Fibroblast of the aortic adventitia (primary cell): Measurements from ENCODE around the gene TUBGCP2. TPM values are rescaled to one million over a fixed set of nuclear protein-coding genes. Genes with fewer than 3 reads are reported as not detected.

ENCODE experiments used
- DNase-seq: peaks from one replicate; pipeline ENCODE4 v3.0.0-alpha.2; 2010; ENCODE audit warnings: low read depth
- H3K4me3 ChIP-seq: 2 replicates; pipeline ENCODE4 v1.5.1; 2011; ENCODE audit warnings: low read depth, mild to moderate bottlenecking, control low read depth, low read length, moderate library complexity
- total RNA-seq: library from RNA; depleted of rRNA; stranded (reverse); fragments of >200 nt; gene quantifications from 2 replicates; pipeline ENCODE4 v1.2.3, GENCODE V29; 2012; ENCODE audit warnings: low replicate concordance
- TF ChIP-seq, protein P1 (sequence below): IDR thresholded peaks from 2 replicates; pipeline ENCODE4 v1.5.1; 2011; ENCODE audit warnings: mild to moderate bottlenecking, low read length, control low read depth, inconsistent platforms; ENCODE audit not compliant: insufficient read depth

TUBGCP2 gene
- total RNA-seq, 1 donor: 72.8 TPM

GRCh38 chr10:133353988-133354605 is 45.4 kb upstream of the TUBGCP2 start:
- H3K4me3 ChIP-seq: no peak overlapping the region
- DNase-seq: no peak
- TF ChIP-seq, protein P1, sequence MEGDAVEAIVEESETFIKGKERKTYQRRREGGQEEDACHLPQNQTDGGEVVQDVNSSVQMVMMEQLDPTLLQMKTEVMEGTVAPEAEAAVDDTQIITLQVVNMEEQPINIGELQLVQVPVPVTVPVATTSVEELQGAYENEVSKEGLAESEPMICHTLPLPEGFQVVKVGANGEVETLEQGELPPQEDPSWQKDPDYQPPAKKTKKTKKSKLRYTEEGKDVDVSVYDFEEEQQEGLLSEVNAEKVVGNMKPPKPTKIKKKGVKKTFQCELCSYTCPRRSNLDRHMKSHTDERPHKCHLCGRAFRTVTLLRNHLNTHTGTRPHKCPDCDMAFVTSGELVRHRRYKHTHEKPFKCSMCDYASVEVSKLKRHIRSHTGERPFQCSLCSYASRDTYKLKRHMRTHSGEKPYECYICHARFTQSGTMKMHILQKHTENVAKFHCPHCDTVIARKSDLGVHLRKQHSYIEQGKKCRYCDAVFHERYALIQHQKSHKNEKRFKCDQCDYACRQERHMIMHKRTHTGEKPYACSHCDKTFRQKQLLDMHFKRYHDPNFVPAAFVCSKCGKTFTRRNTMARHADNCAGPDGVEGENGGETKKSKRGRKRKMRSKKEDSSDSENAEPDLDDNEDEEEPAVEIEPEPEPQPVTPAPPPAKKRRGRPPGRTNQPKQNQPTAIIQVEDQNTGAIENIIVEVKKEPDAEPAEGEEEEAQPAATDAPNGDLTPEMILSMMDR: no peak

DNA sequence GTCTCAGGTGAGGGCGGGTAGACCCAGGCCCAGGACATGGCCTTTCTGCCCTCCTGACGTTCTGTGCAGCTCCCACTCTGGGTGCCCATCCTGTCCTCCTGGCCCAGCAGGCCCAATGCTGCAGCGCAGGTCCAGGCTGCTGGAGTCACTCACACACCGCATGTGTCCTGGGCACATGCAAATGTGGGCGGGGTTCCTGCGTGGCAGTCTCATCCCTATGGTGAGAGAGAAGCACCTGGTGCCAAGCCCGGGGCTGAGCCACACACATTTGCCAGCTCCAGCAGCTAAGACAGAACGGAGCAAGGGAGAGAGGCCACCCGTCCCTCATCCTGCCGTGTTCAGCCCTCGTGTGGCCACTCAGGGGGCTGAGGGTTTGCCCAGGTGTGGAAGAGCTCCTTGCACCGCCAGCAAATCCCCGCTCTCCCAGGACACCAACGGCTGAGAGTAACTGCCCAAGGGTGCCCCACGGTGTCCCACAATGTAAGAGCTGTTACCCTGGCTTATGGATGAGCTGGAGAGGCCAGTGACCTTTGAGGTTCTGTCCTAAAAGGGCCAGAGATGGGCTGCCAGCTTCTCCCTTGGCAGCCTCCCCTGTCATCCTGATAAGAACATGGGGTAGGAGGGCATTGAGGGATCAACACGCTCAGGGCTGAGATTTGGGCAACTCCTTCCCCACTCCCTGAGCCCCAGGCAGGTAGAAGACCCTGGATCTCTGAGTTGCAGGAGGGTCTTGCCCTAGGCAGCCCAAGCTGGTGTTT is 44.7 kb upstream of the TUBGCP2 start:
- H3K4me3 ChIP-seq: no peak overlapping the region
- TF ChIP-seq, protein P1: no peak
- no peak for DNase-seq

DNA sequence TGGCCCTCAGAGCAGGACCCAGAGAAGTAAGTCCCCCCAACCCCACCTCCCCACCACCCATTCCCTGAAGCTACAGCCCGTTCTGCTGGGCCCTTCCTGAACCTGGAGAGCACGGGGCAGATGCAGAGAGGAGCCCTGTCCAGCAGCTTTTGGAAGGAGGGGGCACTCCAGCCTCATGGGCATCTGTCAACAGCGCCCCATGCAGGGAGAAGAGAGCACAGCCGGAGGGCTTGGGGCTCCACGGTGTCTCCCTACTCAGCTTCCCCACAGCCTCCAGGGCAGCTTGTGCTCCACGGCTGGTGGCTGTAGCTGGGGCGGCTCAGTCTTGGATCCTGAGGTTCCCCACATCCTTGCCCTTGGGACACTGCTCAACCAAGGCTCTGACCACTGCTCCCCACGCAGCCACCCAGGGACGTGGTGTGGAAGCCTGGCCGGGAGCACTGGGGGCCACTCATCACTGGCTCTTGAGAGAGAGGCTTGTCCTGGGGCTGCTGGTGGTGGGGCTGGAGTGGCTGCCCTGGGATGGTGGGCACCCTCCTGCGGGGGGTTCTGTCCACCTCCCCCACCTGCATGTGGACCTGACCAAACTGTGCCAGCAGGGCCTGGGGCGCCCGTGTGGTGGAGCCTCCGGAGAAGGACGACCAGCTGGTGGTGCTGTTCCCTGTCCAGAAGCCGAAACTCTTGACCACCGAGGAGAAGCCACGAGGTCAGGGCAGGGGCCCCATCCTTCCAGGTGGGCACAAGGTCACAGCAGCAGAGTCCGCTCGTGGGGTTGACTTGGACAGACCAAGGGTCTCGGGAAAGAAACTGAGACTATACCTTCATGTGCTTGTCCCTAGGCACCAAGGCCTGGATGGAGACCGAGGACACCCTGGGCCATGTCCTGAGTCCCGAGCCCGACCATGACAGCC is 43.0 kb upstream of the TUBGCP2 start:
- TF ChIP-seq, protein P1: no peak
- no peak overlapping the region for H3K4me3 ChIP-seq
- no peak for DNase-seq

DNA sequence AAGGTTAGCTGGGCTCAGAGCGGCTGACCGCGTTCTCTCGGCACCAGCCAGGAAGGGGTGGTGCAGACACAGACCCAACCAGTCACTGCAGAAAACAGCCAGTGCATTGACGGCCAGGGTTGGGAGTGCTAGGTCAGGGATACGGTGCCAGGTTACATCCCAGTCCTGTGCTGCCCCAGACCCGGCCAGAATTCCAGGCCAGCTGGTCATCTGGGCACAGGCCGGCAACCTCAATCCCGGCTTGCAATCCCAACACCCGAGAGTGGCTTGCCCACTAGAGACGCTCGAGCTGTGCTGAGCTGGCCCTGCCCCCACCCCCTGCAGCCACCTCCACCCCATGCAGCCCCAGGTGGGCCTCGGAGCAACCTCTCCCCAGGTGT is 42.3 kb upstream of the TUBGCP2 start:
- TF ChIP-seq, protein P1: no peak
- no peak overlapping the region for H3K4me3 ChIP-seq
- no peak for DNase-seq

DNA sequence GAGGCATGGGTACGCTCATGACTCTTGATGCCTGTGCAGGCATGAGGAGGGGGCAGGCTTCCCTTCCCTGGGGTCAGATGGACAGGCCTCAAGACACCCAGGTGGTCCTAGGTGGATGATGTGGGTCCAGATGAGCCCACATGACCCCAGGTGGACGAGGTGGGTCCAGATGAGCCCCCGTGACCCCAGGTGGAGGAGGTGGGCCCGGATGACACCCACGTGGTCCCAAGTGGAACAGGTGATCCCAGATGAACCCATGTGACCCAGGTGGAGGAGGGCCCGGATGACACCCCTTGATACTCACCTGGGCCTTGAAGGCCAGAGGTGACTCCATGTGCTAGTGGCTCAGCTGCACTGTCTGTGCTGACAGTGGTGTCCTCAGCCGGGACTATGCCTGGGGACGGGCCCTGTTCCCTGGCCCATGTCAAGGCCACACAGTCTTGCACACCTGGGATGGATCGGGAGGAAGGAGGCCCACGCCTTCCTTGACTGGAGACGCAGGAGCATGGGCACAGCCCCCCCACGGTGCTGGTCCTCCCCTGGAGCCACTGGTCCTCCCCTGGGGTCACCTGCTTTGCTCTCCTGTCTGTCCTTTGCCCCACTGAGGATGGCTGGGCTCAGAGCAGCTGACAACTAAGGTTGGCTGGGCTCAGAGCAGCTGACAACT is 41.7 kb upstream of the TUBGCP2 start:
- no peak overlapping the region for H3K4me3 ChIP-seq
- no peak for DNase-seq
- TF ChIP-seq, protein P1: no peak

DNA sequence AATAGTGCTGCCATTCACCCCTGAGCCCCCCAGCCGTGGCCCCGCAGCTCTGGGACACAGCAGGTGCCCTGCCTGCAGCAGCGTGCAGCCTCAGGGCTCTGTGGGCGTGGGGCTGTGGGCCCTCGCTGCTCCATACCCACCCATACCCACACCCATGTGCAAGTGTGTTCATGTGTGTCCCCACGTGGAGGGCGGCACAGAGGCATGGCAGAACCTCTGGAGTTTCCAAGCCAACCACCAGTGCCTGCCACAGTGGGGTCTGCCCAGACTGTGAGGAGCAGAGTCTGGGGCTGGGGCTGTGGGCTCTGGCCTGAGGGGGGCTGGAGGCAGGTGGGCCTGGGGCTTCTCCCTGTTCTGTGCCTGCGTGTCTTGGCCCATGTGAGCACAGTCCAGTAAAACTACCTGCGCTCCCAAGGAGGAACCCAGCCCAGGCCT is 40.9 kb upstream of the TUBGCP2 start:
- no peak for DNase-seq
- TF ChIP-seq, protein P1: no peak
- H3K4me3 ChIP-seq: no peak overlapping the region
